ENCODE data around the gene PIKFYVE. TPM values are rescaled to one million over a fixed set of nuclear protein-coding genes. Genes with fewer than 3 reads are reported as not detected.
"Not testable (repeated sequence)": the region's sequence is repeated elsewhere in the genome, so short reads cannot be mapped to it uniquely, and the experiment has no call there.

PIKFYVE gene
- total and polyA plus RNA-seq, 9 donors: 6.9 to 29.8 (median 21.9) TPM

GRCh38 chr2:208346756-208347155 is 80.7 kb downstream of the PIKFYVE start:
- TF ChIP-seq POLR2A (IDR thresholded peaks at IDR 0.05) (no peak), EP300 (IDR thresholded peaks at IDR 0.05) (no peak), CTCF (IDR thresholded peaks at IDR 0.05) (no peak)
- Histone ChIP-seq H3K36me3 (no peaks in the 10 kb centered on the region), H3K27me3 (no peaks in the 10 kb centered on the region), H3K9me3 (no peaks in the 10 kb centered on the region), H3K27ac (no peak overlapping the region), H3K4me1 (ENCODE audit: insufficient read depth) (no peaks in the 10 kb centered on the region), H3K4me3 (no peak overlapping the region)
- intact Hi-C loops (cut with DNase I): no loop called here
- no peak for DNase-seq
- WGBS, 3 donors: 88 to 95% (median 94%) methylated on average over 4 of the region's 4 CpGs

DNA sequence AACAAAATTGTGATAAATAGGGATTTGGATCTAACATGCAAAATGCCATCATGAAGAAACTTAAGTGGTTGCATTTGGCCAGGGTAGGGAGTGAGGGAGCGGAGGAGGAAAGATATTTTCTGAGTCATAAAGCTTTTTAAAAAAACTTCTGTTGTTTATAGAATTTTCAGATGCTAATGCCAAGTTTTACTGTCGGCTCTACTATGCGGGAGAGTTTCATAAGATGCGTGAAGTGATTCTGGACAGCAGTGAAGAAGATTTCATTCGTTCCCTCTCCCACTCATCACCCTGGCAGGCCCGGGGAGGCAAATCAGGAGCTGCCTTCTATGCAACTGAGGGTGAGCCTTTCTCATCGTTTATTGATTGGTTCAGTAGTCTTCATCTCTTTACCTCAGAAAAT is 84.6 kb downstream of the PIKFYVE start:
- Histone ChIP-seq H3K27ac (no peak overlapping the region), H3K36me3 (no peaks in the 10 kb centered on the region), H3K9me3 (no peaks in the 10 kb centered on the region), H3K4me3 (no peak overlapping the region), H3K4me1 (ENCODE audit: insufficient read depth) (no peaks in the 10 kb centered on the region), H3K27me3 (no peaks in the 10 kb centered on the region)
- TF ChIP-seq CTCF (IDR thresholded peaks at IDR 0.05): no peak
- no peak for TF ChIP-seq EP300 (IDR thresholded peaks at IDR 0.05)
- TF ChIP-seq POLR2A (IDR thresholded peaks at IDR 0.05): no peak
- 27 to 41% (median 32%) methylated on average over 7 of the region's 7 CpGs for WGBS, 3 donors
- no peak for DNase-seq
- intact Hi-C loops (cut with DNase I): no loop called here

DNA sequence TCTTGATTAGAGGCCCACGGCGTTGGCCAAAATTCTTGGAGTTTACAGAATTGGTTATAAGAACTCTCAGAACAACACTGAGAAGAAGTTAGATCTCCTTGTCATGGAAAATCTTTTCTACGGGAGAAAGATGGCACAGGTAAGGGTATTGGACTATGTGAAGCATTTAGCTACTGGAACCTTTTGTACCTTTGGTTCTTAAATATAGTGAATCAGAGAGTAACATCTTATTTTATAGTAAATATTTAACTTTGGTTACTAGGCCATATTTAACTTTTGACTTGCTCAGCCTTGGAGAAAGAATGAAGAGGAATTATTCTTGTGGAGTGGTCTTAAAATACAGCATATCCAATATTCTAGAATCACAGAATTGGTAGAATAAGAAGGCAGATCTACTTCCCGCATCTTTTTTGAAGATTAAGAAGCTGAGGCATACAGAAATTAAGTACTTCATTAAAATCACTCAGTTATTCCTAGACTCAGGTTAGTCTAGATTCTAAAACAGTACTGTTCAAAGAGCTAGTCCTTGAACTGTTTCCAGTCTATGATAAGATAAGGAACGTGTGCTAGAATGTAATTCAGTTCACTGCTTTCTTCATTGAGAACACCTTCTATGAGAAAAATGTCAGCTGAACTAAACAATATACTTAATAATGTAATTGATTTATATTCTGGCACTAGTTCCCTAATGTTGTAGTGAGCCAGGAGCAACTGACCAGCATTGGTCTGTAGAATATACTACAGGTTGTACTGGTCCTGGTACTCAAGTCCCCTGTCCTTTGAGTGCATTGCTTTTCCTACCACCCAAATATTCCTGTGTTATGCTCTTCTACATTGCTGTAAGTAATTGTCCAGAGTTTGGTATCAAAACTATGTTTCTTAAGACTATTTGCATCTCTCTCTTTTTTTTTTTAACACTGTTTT is 86.9 kb downstream of the PIKFYVE start:
- H3K36me3 ChIP-seq: no peaks in the 10 kb centered on the region
- intact Hi-C loops (cut with DNase I): no loop called here
- WGBS, 3 donors: 76 to 84% (median 77%) methylated on average over 5 of the region's 5 CpGs

GRCh38 chr2:208354964-208355381 is 88.9 kb downstream of the PIKFYVE start:
- H3K27me3 ChIP-seq: no peaks in the 10 kb centered on the region
- no peak for DNase-seq
- no peaks in the 10 kb centered on the region for H3K9me3 ChIP-seq
- no peak overlapping the region for H3K27ac ChIP-seq
- intact Hi-C loops (cut with DNase I): no loop called here
- 92 to 95% (median 93%) methylated on average over 3 of the region's 3 CpGs for WGBS, 3 donors
- H3K4me3 ChIP-seq: no peak overlapping the region
- H3K4me1 ChIP-seq (ENCODE audit: insufficient read depth): no peaks in the 10 kb centered on the region
- TF ChIP-seq CTCF (IDR thresholded peaks at IDR 0.05) (no peak), POLR2A (IDR thresholded peaks at IDR 0.05) (no peak), EP300 (IDR thresholded peaks at IDR 0.05) (no peak)
- H3K36me3 ChIP-seq: no peaks in the 10 kb centered on the region

More for the DNA sequence above, 86.9 kb downstream of the PIKFYVE start:
- no peak for TF ChIP-seq CTCF (IDR thresholded peaks at IDR 0.05)
- TF ChIP-seq POLR2A (IDR thresholded peaks at IDR 0.05): no peak
- no peak for TF ChIP-seq EP300 (IDR thresholded peaks at IDR 0.05)
- Histone ChIP-seq H3K4me3 (no peak overlapping the region), H3K27ac (no peak overlapping the region), H3K4me1 (ENCODE audit: insufficient read depth) (no peaks in the 10 kb centered on the region), H3K27me3 (no peaks in the 10 kb centered on the region), H3K9me3 (no peaks in the 10 kb centered on the region)
- DNase-seq: no peak

DNA sequence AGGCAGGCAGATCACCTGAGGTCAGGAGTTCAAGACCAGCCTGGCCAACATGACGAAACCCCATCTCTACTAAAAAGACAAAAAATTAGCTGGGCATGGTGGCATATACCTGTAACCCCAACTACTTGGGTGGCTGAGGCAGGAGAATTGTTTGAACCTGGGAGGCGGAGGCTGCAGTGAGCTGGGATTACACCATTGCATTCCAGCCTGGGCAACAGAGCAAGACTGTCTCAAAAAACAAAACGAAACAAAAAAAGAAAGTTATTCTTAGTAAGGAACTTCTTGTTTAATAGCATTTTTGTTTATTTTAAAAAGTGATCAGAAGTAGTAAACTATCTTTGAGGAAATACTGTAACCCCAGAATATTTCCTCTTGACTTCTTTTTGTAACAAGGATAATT is 90.4 kb downstream of the PIKFYVE start:
- H3K27me3 ChIP-seq; H3K4me1 ChIP-seq (ENCODE audit: insufficient read depth); H3K27ac ChIP-seq; H3K36me3 ChIP-seq; H3K4me3 ChIP-seq; intact Hi-C loops (cut with DNase I); H3K9me3 ChIP-seq; DNase-seq: not testable (repeated sequence)
- WGBS, 3 donors: 11 to 24% (median 14%) methylated on average over 3 of the region's 3 CpGs

All from ovary (tissue), 9 donors.